K562 (cell line): ENCODE data around the gene CNMD. TPM values are rescaled to one million over a fixed set of nuclear protein-coding genes. Genes with fewer than 3 reads are reported as not detected.

Experiments
- ATAC-seq: fragments of 200-7000 bp; cut with Tn5 transposase; 3 replicates; pipeline ENCODE4 v1.9.1; 2020; ENCODE audit warnings: moderate library complexity
- BruUV-seq: library from RNA; stranded (reverse); fragments of 400-500 nt; replicated peaks from 2 replicates; lab custom pipeline; 2021; lab: Mats Ljungman, UMichigan
- CTCF ChIA-PET: fragments of 300-600 bp; formaldehyde crosslinking; extraction: SDS; loops from one replicate; lab custom pipeline; 2021; ENCODE audit warnings: low intra/inter-chr PET ratio; lab: Yijun Ruan, JAX
- POLR2A ChIA-PET: fragments of 300-600, 350-650 bp; sonication (Branson Sonifier 250); formaldehyde crosslinking; extraction: SDS; loops from one replicate; lab custom pipeline; 2021; ENCODE audit warnings: antibody characterized with exemption, inconsistent platforms; lab: Yijun Ruan, JAX
- DNase-seq, 4 experiments: peaks; one replicate each; pipeline versions ENCODE4 v3.0.0 to v3.0.0-alpha.2; 2011 to 2018; ENCODE audit warnings: low spot score in 3 of 4, mixed read lengths in 3 of 4; ENCODE audit errors: extremely low read depth in 1 of 4
- FAIRE-seq: peaks from 2 replicates; lab custom pipeline; 2011; peaks lifted over from hg19 to GRCh38; lab: Jason Lieb, UNC
- H2AFZ ChIP-seq: 2 replicates; pipeline ENCODE4 v1.6.0; 2011; ENCODE audit warnings: low read depth, low read length, control low read depth, inconsistent platforms
- H3K27ac ChIP-seq: fragments of 200-600 bp; 3 replicates; pipeline ENCODE4 v1.8.0; 2011; ENCODE audit warnings: low read depth, mild to moderate bottlenecking, control low read depth, inconsistent platforms, low read length, moderate library complexity, mixed read lengths; ENCODE audit errors: extremely low read depth
- H3K27me3 ChIP-seq, 2 experiments: fragments of 300-600 bp in 1 of 2; 2 replicates in 1 of 2; 3 replicates in 1 of 2; pipeline versions ENCODE4 v1.6.0 to v1.8.0; 2011; ENCODE audit warnings: inconsistent platforms in 2 of 2, low read length in 2 of 2, mild to moderate bottlenecking in 1 of 2, mixed read lengths in 1 of 2, moderate library complexity in 1 of 2; ENCODE audit not compliant: control insufficient read depth in 2 of 2, insufficient read depth in 2 of 2
- H3K36me3 ChIP-seq: fragments of 300-600 bp; 3 replicates; pipeline ENCODE4 v1.8.0; 2011; ENCODE audit warnings: mild to moderate bottlenecking, low read length, inconsistent platforms; ENCODE audit not compliant: control insufficient read depth, insufficient read depth
- H3K4me1 ChIP-seq, 2 experiments: fragments of 200-600 bp in 1 of 2; replicated peaks in 1 of 2; 2 replicates in 1 of 2; 3 replicates in 1 of 2; pipeline versions ENCODE4 v1.5.1 to v1.8.0; 2011; ENCODE audit warnings: inconsistent platforms in 2 of 2, low read length in 2 of 2, mild to moderate bottlenecking in 1 of 2, mixed read lengths in 1 of 2, moderate library complexity in 1 of 2; ENCODE audit not compliant: control insufficient read depth in 2 of 2, insufficient read depth in 2 of 2
- H3K4me2 ChIP-seq: 2 replicates; pipeline ENCODE4 v1.6.1; 2011; ENCODE audit warnings: low read length, control low read depth, inconsistent platforms, mixed read lengths; ENCODE audit not compliant: insufficient read depth
- H3K4me3 ChIP-seq: fragments of 200-600 bp; sonication (generic), shearing (Covaris generic); 2 replicates; pipeline ENCODE4 v1.5.1; 2016; ENCODE audit warnings: control low read depth, inconsistent platforms
- H3K79me2 ChIP-seq: fragments of 200-600 bp; 3 replicates; pipeline ENCODE4 v1.8.0; 2011; ENCODE audit warnings: low read length, inconsistent platforms; ENCODE audit not compliant: control insufficient read depth, insufficient read depth
- H3K9ac ChIP-seq, 2 experiments: 2 replicates each; pipeline versions ENCODE4 v1.6.0 to v1.6.1; 2011; ENCODE audit warnings: low read depth in 2 of 2, low read length in 2 of 2, control low read depth in 1 of 2, inconsistent platforms in 1 of 2, mild to moderate bottlenecking in 1 of 2, mixed read lengths in 1 of 2; ENCODE audit not compliant: insufficient read depth in 1 of 2
- H3K9me1 ChIP-seq: one replicate; pipeline ENCODE4 v1.6.0; 2011; ENCODE audit warnings: inconsistent platforms, mild to moderate bottlenecking, low read length, moderate library complexity; ENCODE audit not compliant: control insufficient read depth, insufficient read depth
- H3K9me3 ChIP-seq: replicated peaks from 2 replicates; pipeline ENCODE4 v1.5.1; 2011; ENCODE audit warnings: low read depth, low read length, inconsistent platforms; ENCODE audit not compliant: control insufficient read depth, insufficient read depth
- H4K20me1 ChIP-seq: replicated peaks from 2 replicates; pipeline ENCODE4 v1.6.1; 2011; ENCODE audit warnings: low read length, inconsistent platforms, mixed read lengths; ENCODE audit not compliant: control insufficient read depth, insufficient read depth
- HCFC1 ChIP-seq: IDR thresholded peaks from 2 replicates; pipeline ENCODE4 v1.6.1; 2012; ENCODE audit warnings: low read depth, low read length, improper control_type of control experiment
- MTA3 ChIP-seq: fragments of 450-650 bp; formaldehyde crosslinking; IDR thresholded peaks from 2 replicates; pipeline ENCODE4 v1.6.1; 2017; ENCODE audit warnings: mild to moderate bottlenecking, borderline replicate concordance
- PHF21A ChIP-seq: fragments of 450-650 bp; IDR thresholded peaks from 2 replicates; pipeline ENCODE4 v1.6.1; 2017; ENCODE audit warnings: low read depth, borderline replicate concordance
- ZNF444 ChIP-seq: fragments of 250-450 bp; sonication (Bioruptor Pico); IDR thresholded peaks from 2 replicates; pipeline ENCODE4 v1.4.0; 2020; ENCODE audit warnings: mild to moderate bottlenecking, moderate library complexity
- ZNF57 ChIP-seq: fragments of 450-650 bp; formaldehyde crosslinking; IDR thresholded peaks from 2 replicates; pipeline ENCODE4 v1.4.0; 2020; ENCODE audit warnings: mild to moderate bottlenecking, moderate library complexity
- WGBS: fragments of 100-300 bp; shearing (Covaris generic); methylation state at CpG from one replicate; pipeline ENCODE4 v1.1.6; 2016; ENCODE audit warnings: low coverage, mixed read lengths; ENCODE audit not compliant: insufficient coverage; ENCODE audit errors: missing lambda C conversion rate; 5-methylcytosine and 5-hydroxymethylcytosine counted together
- in situ Hi-C: fragments of 300-500 bp; cut with MboI; formaldehyde crosslinking; loops from 4 replicates; pipeline ENCODE4 v1.15.0; 2018; ENCODE audit warnings: inconsistent platforms, mixed read lengths
- intact Hi-C: fragments of 100-400 bp; cut with micrococcal nuclease; formaldehyde crosslinking; loops from 2 replicates; pipeline ENCODE4 v1.14.2; 2022
- polyA plus RNA-seq, 8 experiments: library from polyadenylated mRNA; depleted of rRNA in 4 of 8; stranded (reverse) in 5 of 8; unstranded in 3 of 8; fragments of >200 nt; fragmentation: Nextera tagmentation in 2 of 8; fragmentation: Illumina TruSeq in 1 of 8; extraction: Ambion mirVana in 2 of 8; extraction: Trizol in 1 of 8; gene quantifications; 2 replicates each; pipeline versions ENCODE4 v1.2.1 to v1.2.3, GENCODE V29; 2011 to 2014; ENCODE audit warnings: inconsistent platforms in 1 of 8, missing spikeins in 1 of 8
- total RNA-seq, 7 experiments: library from RNA; depleted of rRNA in 6 of 7; stranded (reverse); fragments of >200 nt in 6 of 7; fragmentation: Illumina TruSeq in 2 of 7; extraction: Trizol in 2 of 7; gene quantifications; 2 replicates each; pipeline versions ENCODE4 v1.2.1 to v1.2.3, GENCODE V29; 2011 to 2021; ENCODE audit warnings: low replicate concordance in 1 of 7
- TF ChIP-seq, protein P1 (sequence below): fragments of 450-650 bp; formaldehyde crosslinking; IDR thresholded peaks from 2 replicates; pipeline ENCODE4 v1.4.0; 2020; ENCODE audit warnings: mild to moderate bottlenecking, mixed read lengths
- TF ChIP-seq, protein P2 (sequence below), 2 experiments: fragments of 450-650 bp in 1 of 2; sonication (generic) in 1 of 2; formaldehyde crosslinking; conservative IDR thresholded peaks; 2 replicates each; pipeline versions ENCODE4 v1.4.0 to v1.8.1; 2020 to 2022; ENCODE audit warnings: mild to moderate bottlenecking in 1 of 2, missing genetic modification reagents in 1 of 2
- TF ChIP-seq, protein P3 (sequence below): fragments of 200-800 bp; sonication (Bioruptor generic); IDR thresholded peaks from 2 replicates; pipeline ENCODE4 v1.6.1; 2016; ENCODE audit warnings: missing genetic modification characterization, missing compliant biosample characterization

CNMD gene
- total and polyA plus RNA-seq, 9 of the 15 experiments (the other 6 are each of a cell fraction or from before 2014, with no cell fraction given): not detected

DNA sequence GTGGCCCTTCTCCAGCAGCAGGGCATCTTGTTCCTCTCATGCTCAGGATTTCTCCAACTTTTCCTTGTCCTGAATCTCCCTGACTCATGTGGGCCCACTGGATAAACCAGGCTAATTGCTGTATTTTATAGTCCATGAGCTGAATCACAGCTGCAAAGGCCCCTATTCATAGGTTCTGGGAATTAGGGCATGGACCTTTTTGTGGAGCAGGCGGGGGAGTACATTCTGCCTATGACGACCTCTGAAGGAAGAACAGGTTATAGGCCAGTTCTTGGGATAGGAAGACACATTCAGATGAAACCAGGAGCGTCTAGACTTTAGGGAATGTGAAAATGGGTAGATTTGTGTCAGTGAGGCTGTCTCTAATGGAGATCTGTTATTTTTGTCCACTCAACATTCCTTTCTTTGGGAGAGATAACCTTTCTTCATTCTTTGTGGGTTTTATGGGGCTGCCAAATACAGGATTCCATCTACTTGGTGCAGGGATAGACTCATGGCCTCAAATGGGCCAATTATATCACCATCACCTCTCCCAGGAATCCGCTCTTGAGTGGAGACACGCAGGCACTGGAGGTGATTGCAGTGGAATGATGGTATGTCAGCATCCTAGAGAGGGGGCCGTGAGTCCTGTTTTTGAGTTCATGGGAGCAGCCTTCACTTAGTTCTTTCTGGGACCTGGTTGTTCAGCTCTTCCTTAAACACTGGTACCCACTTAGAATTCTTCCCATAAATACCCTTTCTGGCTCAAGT, 45.1 kb upstream of the CNMD start:
- no peaks in the 10 kb centered on the region; a peak in 1 of 5 replicates for H3K4me1 ChIP-seq
- H2AFZ ChIP-seq: no peak overlapping the region
- H3K4me2 ChIP-seq: no peak overlapping the region
- H4K20me1 ChIP-seq: no peaks in the 10 kb centered on the region; the same call in 1 of the 2 replicates
- ChIA-PET POLR2A (no interaction called here), CTCF (no interaction called here)
- H3K36me3 ChIP-seq: no peaks in the 10 kb centered on the region
- H3K79me2 ChIP-seq: no peaks in the 10 kb centered on the region
- BruUV-seq: no TSS peak
- no peak overlapping the region for H3K27ac ChIP-seq
- no peaks in the 10 kb centered on the region for H3K9me1 ChIP-seq
- no peak for TF ChIP-seq HCFC1
- TF ChIP-seq, protein P1, sequence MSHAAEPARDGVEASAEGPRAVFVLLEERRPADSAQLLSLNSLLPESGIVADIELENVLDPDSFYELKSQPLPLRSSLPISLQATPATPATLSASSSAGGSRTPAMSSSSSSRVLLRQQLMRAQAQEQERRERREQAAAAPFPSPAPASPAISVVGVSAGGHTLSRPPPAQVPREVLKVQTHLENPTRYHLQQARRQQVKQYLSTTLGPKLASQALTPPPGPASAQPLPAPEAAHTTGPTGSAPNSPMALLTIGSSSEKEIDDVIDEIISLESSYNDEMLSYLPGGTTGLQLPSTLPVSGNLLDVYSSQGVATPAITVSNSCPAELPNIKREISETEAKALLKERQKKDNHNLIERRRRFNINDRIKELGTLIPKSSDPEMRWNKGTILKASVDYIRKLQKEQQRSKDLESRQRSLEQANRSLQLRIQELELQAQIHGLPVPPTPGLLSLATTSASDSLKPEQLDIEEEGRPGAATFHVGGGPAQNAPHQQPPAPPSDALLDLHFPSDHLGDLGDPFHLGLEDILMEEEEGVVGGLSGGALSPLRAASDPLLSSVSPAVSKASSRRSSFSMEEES (CRISPR knock-in tag): no peak
- no peak for TF ChIP-seq PHF21A
- no peak for TF ChIP-seq MTA3
- no peak for TF ChIP-seq ZNF57
- TF ChIP-seq, protein P2, sequence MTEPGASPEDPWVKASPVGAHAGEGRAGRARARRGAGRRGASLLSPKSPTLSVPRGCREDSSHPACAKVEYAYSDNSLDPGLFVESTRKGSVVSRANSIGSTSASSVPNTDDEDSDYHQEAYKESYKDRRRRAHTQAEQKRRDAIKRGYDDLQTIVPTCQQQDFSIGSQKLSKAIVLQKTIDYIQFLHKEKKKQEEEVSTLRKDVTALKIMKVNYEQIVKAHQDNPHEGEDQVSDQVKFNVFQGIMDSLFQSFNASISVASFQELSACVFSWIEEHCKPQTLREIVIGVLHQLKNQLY (CRISPR knock-in tag; conservative IDR thresholded peaks at IDR 0.05): no peak
- TF ChIP-seq ZNF444 (CRISPR knock-in tag): no peak
- TF ChIP-seq, protein P3, sequence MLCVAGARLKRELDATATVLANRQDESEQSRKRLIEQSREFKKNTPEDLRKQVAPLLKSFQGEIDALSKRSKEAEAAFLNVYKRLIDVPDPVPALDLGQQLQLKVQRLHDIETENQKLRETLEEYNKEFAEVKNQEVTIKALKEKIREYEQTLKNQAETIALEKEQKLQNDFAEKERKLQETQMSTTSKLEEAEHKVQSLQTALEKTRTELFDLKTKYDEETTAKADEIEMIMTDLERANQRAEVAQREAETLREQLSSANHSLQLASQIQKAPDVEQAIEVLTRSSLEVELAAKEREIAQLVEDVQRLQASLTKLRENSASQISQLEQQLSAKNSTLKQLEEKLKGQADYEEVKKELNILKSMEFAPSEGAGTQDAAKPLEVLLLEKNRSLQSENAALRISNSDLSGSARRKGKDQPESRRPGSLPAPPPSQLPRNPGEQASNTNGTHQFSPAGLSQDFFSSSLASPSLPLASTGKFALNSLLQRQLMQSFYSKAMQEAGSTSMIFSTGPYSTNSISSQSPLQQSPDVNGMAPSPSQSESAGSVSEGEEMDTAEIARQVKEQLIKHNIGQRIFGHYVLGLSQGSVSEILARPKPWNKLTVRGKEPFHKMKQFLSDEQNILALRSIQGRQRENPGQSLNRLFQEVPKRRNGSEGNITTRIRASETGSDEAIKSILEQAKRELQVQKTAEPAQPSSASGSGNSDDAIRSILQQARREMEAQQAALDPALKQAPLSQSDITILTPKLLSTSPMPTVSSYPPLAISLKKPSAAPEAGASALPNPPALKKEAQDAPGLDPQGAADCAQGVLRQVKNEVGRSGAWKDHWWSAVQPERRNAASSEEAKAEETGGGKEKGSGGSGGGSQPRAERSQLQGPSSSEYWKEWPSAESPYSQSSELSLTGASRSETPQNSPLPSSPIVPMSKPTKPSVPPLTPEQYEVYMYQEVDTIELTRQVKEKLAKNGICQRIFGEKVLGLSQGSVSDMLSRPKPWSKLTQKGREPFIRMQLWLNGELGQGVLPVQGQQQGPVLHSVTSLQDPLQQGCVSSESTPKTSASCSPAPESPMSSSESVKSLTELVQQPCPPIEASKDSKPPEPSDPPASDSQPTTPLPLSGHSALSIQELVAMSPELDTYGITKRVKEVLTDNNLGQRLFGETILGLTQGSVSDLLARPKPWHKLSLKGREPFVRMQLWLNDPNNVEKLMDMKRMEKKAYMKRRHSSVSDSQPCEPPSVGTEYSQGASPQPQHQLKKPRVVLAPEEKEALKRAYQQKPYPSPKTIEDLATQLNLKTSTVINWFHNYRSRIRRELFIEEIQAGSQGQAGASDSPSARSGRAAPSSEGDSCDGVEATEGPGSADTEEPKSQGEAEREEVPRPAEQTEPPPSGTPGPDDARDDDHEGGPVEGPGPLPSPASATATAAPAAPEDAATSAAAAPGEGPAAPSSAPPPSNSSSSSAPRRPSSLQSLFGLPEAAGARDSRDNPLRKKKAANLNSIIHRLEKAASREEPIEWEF (CRISPR knock-in tag): no peak
- no peak for DNase-seq
- no peak overlapping the region for H3K9ac ChIP-seq
- intact Hi-C loops: no loop called here
- H3K9me3 ChIP-seq: no peaks in the 10 kb centered on the region
- in situ Hi-C loops: no loop called here
- peaks cover 0 to under 1% of the 10 kb centered on the region in 2 experiments; a peak in 1 of 5 replicates for H3K27me3 ChIP-seq
- WGBS: 0% methylated on average over 6 of the region's 6 CpGs
- H3K4me3 ChIP-seq: no peak overlapping the region
- FAIRE-seq: no peak
- no peak for ATAC-seq
